ENCODE results near the gene GPX2. TPM values are rescaled to one million over a fixed set of nuclear protein-coding genes. Genes with fewer than 3 reads are reported as not detected.

The GPX2 gene
- total RNA-seq, 1 experiment from 2014 or later = 0.15 TPM

- CTCF ChIA-PET = no interaction called here
- no peak for DNase-seq (ENCODE audit: low read depth, low spot score)
- Histone ChIP-seq H3K27ac (ENCODE audit: low read length) (no peak overlapping the region), H3K9me3 (ENCODE audit: control insufficient read depth, insufficient read depth, low read depth, low read length) (no peaks in the 10 kb centered on the region), H3K27me3 (ENCODE audit: control insufficient read depth, insufficient read depth, low read length) (no peaks in the 10 kb centered on the region), H3K36me3 (ENCODE audit: control insufficient read depth, insufficient read depth, low read length) (peaks cover 23% of the 10 kb centered on the region), H3K4me1 (ENCODE audit: control insufficient read depth, insufficient read depth, low read length) (no peaks in the 10 kb centered on the region), H3K4me3 (ENCODE audit: low read depth in 2 of 2, low read length in 2 of 2) (no peak overlapping the region)
- POLR2A ChIA-PET = interaction anchor here (0.7 kb wide), 1 partner anchor 113 kb away, joined by 8 read pairs; no protein-coding TSS in a partner anchor
- BruUV-seq (replicated peaks) = no TSS peak
- in situ Hi-C loops (cut with HindIII; ENCODE audit: low pct_unique_long_range_greater_than_20kb, low sequenced_read_pairs) = no loop called here
- intact Hi-C loops (cut with micrococcal nuclease; ENCODE audit: unreplicated experiment) = no loop called here
- no peak for TF ChIP-seq TCF7L2 (IDR thresholded peaks at IDR 0.05; ENCODE audit: low read depth, low read length)
- TF ChIP-seq POLR2AphosphoS5 (IDR thresholded peaks at IDR 0.05; ENCODE audit: low read depth, low read length) = no peak
- TF ChIP-seq SIN3A (IDR thresholded peaks at IDR 0.05; ENCODE audit: borderline replicate concordance, insufficient read depth, low read depth, low read length) = no peak
- no peak for TF ChIP-seq REST (IDR thresholded peaks at IDR 0.05; ENCODE audit: insufficient read depth in 1 of 2, low read depth in 2 of 2, low read length in 1 of 2)
- TF ChIP-seq, protein P1, sequence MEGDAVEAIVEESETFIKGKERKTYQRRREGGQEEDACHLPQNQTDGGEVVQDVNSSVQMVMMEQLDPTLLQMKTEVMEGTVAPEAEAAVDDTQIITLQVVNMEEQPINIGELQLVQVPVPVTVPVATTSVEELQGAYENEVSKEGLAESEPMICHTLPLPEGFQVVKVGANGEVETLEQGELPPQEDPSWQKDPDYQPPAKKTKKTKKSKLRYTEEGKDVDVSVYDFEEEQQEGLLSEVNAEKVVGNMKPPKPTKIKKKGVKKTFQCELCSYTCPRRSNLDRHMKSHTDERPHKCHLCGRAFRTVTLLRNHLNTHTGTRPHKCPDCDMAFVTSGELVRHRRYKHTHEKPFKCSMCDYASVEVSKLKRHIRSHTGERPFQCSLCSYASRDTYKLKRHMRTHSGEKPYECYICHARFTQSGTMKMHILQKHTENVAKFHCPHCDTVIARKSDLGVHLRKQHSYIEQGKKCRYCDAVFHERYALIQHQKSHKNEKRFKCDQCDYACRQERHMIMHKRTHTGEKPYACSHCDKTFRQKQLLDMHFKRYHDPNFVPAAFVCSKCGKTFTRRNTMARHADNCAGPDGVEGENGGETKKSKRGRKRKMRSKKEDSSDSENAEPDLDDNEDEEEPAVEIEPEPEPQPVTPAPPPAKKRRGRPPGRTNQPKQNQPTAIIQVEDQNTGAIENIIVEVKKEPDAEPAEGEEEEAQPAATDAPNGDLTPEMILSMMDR (IDR thresholded peaks at IDR 0.05) = no peak
- ATAC-seq = no peak
Measured at GRCh38 chr14:64927031-64927430, 15.5 kb downstream of the GPX2 start.

- no peak overlapping the region for H3K27ac ChIP-seq (ENCODE audit: low read length)
- H3K9me3 ChIP-seq (ENCODE audit: control insufficient read depth, insufficient read depth, low read depth, low read length) = no peaks in the 10 kb centered on the region
- ATAC-seq = no peak
- H3K4me3 ChIP-seq (ENCODE audit: low read depth in 2 of 2, low read length in 2 of 2) = no peak overlapping the region
- H3K27me3 ChIP-seq (ENCODE audit: control insufficient read depth, insufficient read depth, low read length) = no peaks in the 10 kb centered on the region
- POLR2A ChIA-PET = no interaction called here
- TF ChIP-seq REST (IDR thresholded peaks at IDR 0.05; ENCODE audit: insufficient read depth in 1 of 2, low read depth in 2 of 2, low read length in 1 of 2) (no peak), TCF7L2 (IDR thresholded peaks at IDR 0.05; ENCODE audit: low read depth, low read length) (no peak), POLR2AphosphoS5 (IDR thresholded peaks at IDR 0.05; ENCODE audit: low read depth, low read length) (no peak), SIN3A (IDR thresholded peaks at IDR 0.05; ENCODE audit: borderline replicate concordance, insufficient read depth, low read depth, low read length) (no peak)
- TF ChIP-seq, protein P1 (IDR thresholded peaks at IDR 0.05) = no peak
- CTCF ChIA-PET = no interaction called here
- peaks cover 18% of the 10 kb centered on the region for H3K36me3 ChIP-seq (ENCODE audit: control insufficient read depth, insufficient read depth, low read length)
- no TSS peak for BruUV-seq (replicated peaks)
- no peak for DNase-seq (ENCODE audit: low read depth, low spot score)
- in situ Hi-C loops (cut with HindIII; ENCODE audit: low pct_unique_long_range_greater_than_20kb, low sequenced_read_pairs) = no loop called here
- H3K4me1 ChIP-seq (ENCODE audit: control insufficient read depth, insufficient read depth, low read length) = no peaks in the 10 kb centered on the region
- intact Hi-C loops (cut with micrococcal nuclease; ENCODE audit: unreplicated experiment) = no loop called here
Measured at GRCh38 chr14:64926398-64926995, 16.0 kb downstream of the GPX2 start.

All from Panc1 (cell line).